ENCODE measurements around the gene CLPX. TPM values are rescaled to one million over a fixed set of nuclear protein-coding genes. Genes with fewer than 3 reads are reported as not detected.

CLPX gene
- total and polyA plus RNA-seq, 9 of the 15 experiments (the other 6 are each of a cell fraction or from before 2014, with no cell fraction given) = 11.2 to 83.3 (median 51.3) TPM

GRCh38 chr15:65110676-65111292 lies 74.4 kb downstream of the CLPX start (continued):
- TF ChIP-seq, protein P1, sequence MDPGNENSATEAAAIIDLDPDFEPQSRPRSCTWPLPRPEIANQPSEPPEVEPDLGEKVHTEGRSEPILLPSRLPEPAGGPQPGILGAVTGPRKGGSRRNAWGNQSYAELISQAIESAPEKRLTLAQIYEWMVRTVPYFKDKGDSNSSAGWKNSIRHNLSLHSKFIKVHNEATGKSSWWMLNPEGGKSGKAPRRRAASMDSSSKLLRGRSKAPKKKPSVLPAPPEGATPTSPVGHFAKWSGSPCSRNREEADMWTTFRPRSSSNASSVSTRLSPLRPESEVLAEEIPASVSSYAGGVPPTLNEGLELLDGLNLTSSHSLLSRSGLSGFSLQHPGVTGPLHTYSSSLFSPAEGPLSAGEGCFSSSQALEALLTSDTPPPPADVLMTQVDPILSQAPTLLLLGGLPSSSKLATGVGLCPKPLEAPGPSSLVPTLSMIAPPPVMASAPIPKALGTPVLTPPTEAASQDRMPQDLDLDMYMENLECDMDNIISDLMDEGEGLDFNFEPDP (CRISPR knock-in tag; IDR thresholded peaks at IDR 0.05) = no peak
- no peak for TF ChIP-seq ZNF449 (CRISPR knock-in tag; IDR thresholded peaks at IDR 0.05)
- TF ChIP-seq POLR2AphosphoS2 (IDR thresholded peaks at IDR 0.05; ENCODE audit: low read length) = no peak
- no peak for TF ChIP-seq NFXL1 (CRISPR knock-in tag; IDR thresholded peaks at IDR 0.05)
- no peak for TF ChIP-seq COPS2 (conservative IDR thresholded peaks at IDR 0.05)
- TF ChIP-seq, protein P2, sequence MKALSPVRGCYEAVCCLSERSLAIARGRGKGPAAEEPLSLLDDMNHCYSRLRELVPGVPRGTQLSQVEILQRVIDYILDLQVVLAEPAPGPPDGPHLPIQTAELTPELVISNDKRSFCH (CRISPR knock-in tag; IDR thresholded peaks at IDR 0.05) = no peak
- TF ChIP-seq, protein P2 (tag; IDR thresholded peaks at IDR 0.05) = no peak
- TF ChIP-seq RBM17 (IDR thresholded peaks at IDR 0.05; ENCODE audit: borderline replicate concordance, low read depth, low read length) = no peak
- TF ChIP-seq ZNF239 (CRISPR knock-in tag; IDR thresholded peaks at IDR 0.05) = no peak
- TF ChIP-seq, protein P3, sequence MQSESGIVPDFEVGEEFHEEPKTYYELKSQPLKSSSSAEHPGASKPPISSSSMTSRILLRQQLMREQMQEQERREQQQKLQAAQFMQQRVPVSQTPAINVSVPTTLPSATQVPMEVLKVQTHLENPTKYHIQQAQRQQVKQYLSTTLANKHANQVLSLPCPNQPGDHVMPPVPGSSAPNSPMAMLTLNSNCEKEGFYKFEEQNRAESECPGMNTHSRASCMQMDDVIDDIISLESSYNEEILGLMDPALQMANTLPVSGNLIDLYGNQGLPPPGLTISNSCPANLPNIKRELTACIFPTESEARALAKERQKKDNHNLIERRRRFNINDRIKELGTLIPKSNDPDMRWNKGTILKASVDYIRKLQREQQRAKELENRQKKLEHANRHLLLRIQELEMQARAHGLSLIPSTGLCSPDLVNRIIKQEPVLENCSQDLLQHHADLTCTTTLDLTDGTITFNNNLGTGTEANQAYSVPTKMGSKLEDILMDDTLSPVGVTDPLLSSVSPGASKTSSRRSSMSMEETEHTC (IDR thresholded peaks at IDR 0.05) = no peak
- TF ChIP-seq CREB3L1 (IDR thresholded peaks at IDR 0.05; ENCODE audit: borderline replicate concordance, low read depth) = no peak
- TF ChIP-seq SIX5 (IDR thresholded peaks at IDR 0.05; ENCODE audit: borderline replicate concordance in 1 of 2, insufficient read depth in 1 of 2, low read depth in 1 of 2, low read length in 2 of 2) = no peak
- TF ChIP-seq ZNF133 (CRISPR knock-in tag; IDR thresholded peaks at IDR 0.05) = no peak
- TF ChIP-seq, protein P4, sequence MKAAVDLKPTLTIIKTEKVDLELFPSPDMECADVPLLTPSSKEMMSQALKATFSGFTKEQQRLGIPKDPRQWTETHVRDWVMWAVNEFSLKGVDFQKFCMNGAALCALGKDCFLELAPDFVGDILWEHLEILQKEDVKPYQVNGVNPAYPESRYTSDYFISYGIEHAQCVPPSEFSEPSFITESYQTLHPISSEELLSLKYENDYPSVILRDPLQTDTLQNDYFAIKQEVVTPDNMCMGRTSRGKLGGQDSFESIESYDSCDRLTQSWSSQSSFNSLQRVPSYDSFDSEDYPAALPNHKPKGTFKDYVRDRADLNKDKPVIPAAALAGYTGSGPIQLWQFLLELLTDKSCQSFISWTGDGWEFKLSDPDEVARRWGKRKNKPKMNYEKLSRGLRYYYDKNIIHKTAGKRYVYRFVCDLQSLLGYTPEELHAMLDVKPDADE (conservative IDR thresholded peaks at IDR 0.05; ENCODE audit: control insufficient read depth, low read depth, low read length) = no peak
- TF ChIP-seq ZNF282 (CRISPR knock-in tag; IDR thresholded peaks at IDR 0.05) = no peak
- TF ChIP-seq RB1 (IDR thresholded peaks at IDR 0.05; ENCODE audit: low read depth) = no peak
- TF ChIP-seq FOXJ2 (tag; IDR thresholded peaks at IDR 0.05) = no peak
- TF ChIP-seq TCFL5 (CRISPR knock-in tag; conservative IDR thresholded peaks at IDR 0.05) = no peak
- no peak for TF ChIP-seq NR2F6 (CRISPR knock-in tag; IDR thresholded peaks at IDR 0.05)

All from K562 (cell line).